ENCODE results near the gene RELN. TPM values are rescaled to one million over a fixed set of nuclear protein-coding genes. Genes with fewer than 3 reads are reported as not detected.

RELN gene
- total RNA-seq, 1 experiment from 2014 or later, result 0.48 TPM

GRCh38 chr7:104029765-104030164, 40.3 kb upstream of the RELN start:
- ChIA-PET CTCF (no interaction called here), POLR2A (ENCODE audit: unreplicated experiment) (no interaction called here)
- no peak for TF ChIP-seq CTCF (conservative IDR thresholded peaks at IDR 0.05)
- no peak for TF ChIP-seq EZH2 (IDR thresholded peaks at IDR 0.05; ENCODE audit: low read depth)
- Histone ChIP-seq H4K20me1 (ENCODE audit: insufficient read depth) (no peaks in the 10 kb centered on the region), H3K27me3 (ENCODE audit: insufficient read depth, low read depth) (no peaks in the 10 kb centered on the region; the same call in 1 of the 2 replicates), H3K9me2 (ENCODE audit: insufficient read depth) (no peaks in the 10 kb centered on the region), H3K9me3 (ENCODE audit: insufficient read depth, low read depth) (no peaks in the 10 kb centered on the region), H3K36me3 (ENCODE audit: low read depth) (no peaks in the 10 kb centered on the region), H3K4me1 (replicated peaks; ENCODE audit: insufficient read depth) (no peaks in the 10 kb centered on the region), H3K79me2 (ENCODE audit: low read depth) (no peaks in the 10 kb centered on the region), H3K4me2 (no peak overlapping the region), H3K27ac (no peak overlapping the region), H2AFZ (no peak overlapping the region), H3F3A (ENCODE audit: insufficient read depth, low read depth) (no peaks in the 10 kb centered on the region), H3K4me3 (no peak overlapping the region)
- no peak for DNase-seq
- BruUV-seq (replicated peaks), result no TSS peak
- intact Hi-C loops (cut with micrococcal nuclease; ENCODE audit: unreplicated experiment), result no loop called here

- Histone ChIP-seq H3K9me2 (ENCODE audit: insufficient read depth) (no peaks in the 10 kb centered on the region), H2AFZ (no peak overlapping the region), H3K4me3 (no peak overlapping the region), H4K20me1 (ENCODE audit: insufficient read depth) (no peaks in the 10 kb centered on the region), H3F3A (ENCODE audit: insufficient read depth, low read depth) (no peaks in the 10 kb centered on the region), H3K9me3 (ENCODE audit: insufficient read depth, low read depth) (no peaks in the 10 kb centered on the region), H3K27ac (no peak overlapping the region), H3K4me1 (replicated peaks; ENCODE audit: insufficient read depth) (no peaks in the 10 kb centered on the region), H3K27me3 (ENCODE audit: insufficient read depth, low read depth) (no peaks in the 10 kb centered on the region; the same call in 1 of the 2 replicates), H3K4me2 (no peak overlapping the region), H3K36me3 (ENCODE audit: low read depth) (no peaks in the 10 kb centered on the region), H3K79me2 (ENCODE audit: low read depth) (no peaks in the 10 kb centered on the region)
- DNase-seq, result no peak
- no TSS peak for BruUV-seq (replicated peaks)
- TF ChIP-seq EZH2 (IDR thresholded peaks at IDR 0.05; ENCODE audit: low read depth), result no peak
- no peak for TF ChIP-seq CTCF (conservative IDR thresholded peaks at IDR 0.05)
- ChIA-PET POLR2A (ENCODE audit: unreplicated experiment) (no interaction called here), CTCF (interaction anchor here (1.0 kb wide), 1 partner anchor 825 kb away, joined by 4 read pairs; no protein-coding TSS in a partner anchor)
- intact Hi-C loops (cut with micrococcal nuclease; ENCODE audit: unreplicated experiment), result no loop called here
Measured at GRCh38 chr7:104024632-104025031, 35.2 kb upstream of the RELN start.

GRCh38 chr7:104023100-104023499, 33.6 kb upstream of the RELN start:
- Histone ChIP-seq H4K20me1 (ENCODE audit: insufficient read depth) (no peaks in the 10 kb centered on the region), H3K4me2 (no peak overlapping the region), H3K4me1 (replicated peaks; ENCODE audit: insufficient read depth) (no peaks in the 10 kb centered on the region), H3K36me3 (ENCODE audit: low read depth) (no peaks in the 10 kb centered on the region), H3K79me2 (ENCODE audit: low read depth) (no peaks in the 10 kb centered on the region), H3K27ac (no peak overlapping the region), H3F3A (ENCODE audit: insufficient read depth, low read depth) (no peaks in the 10 kb centered on the region), H3K9me3 (ENCODE audit: insufficient read depth, low read depth) (no peaks in the 10 kb centered on the region), H2AFZ (no peak overlapping the region), H3K4me3 (no peak overlapping the region), H3K9me2 (ENCODE audit: insufficient read depth) (no peaks in the 10 kb centered on the region), H3K27me3 (ENCODE audit: insufficient read depth, low read depth) (no peaks in the 10 kb centered on the region; the same call in 1 of the 2 replicates)
- intact Hi-C loops (cut with micrococcal nuclease; ENCODE audit: unreplicated experiment), result no loop called here
- POLR2A ChIA-PET (ENCODE audit: unreplicated experiment), result no interaction called here
- TF ChIP-seq CTCF (conservative IDR thresholded peaks at IDR 0.05) (no peak), EZH2 (IDR thresholded peaks at IDR 0.05; ENCODE audit: low read depth) (no peak)
- CTCF ChIA-PET, result no interaction called here
- no peak for DNase-seq
- BruUV-seq (replicated peaks), result no TSS peak
